NCI-H1105 treated with DMSO at 0.1 percent for 48 hours (cell line): ENCODE results near the gene MLC1.

Experiments
- DNase-seq: peaks from one replicate; lab custom pipeline; 2025; lab: John Stamatoyannopoulos, UW

Gene MLC1

GRCh38 chr22:50058061-50058905 is 26.9 kb downstream of the MLC1 start, which contains the start of gene TTLL8:
TTLL8 (minus strand) TSS chr22:50058298.
- no peak for DNase-seq

- DNase-seq = no peak
These were observed 27.8 kb downstream of the MLC1 start for GRCh38 chr22:50057278-50058060.

GRCh38 chr22:50056214-50056972 is 28.8 kb downstream of the MLC1 start:
- no peak for DNase-seq

- DNase-seq = no peak
These were observed 31.4 kb downstream of the MLC1 start for GRCh38 chr22:50053861-50054260.

- no peak for DNase-seq
These were observed 33.3 kb downstream of the MLC1 start for GRCh38 chr22:50051930-50052329.

- no peak for DNase-seq
These were observed 35.7 kb downstream of the MLC1 start for GRCh38 chr22:50049299-50050195.

- DNase-seq = no peak
These were observed 36.4 kb downstream of the MLC1 start for GRCh38 chr22:50048836-50049235.

- DNase-seq = no peak
These were observed 37.0 kb downstream of the MLC1 start for GRCh38 chr22:50048061-50048765.

- no peak for DNase-seq
These were observed 37.9 kb downstream of the MLC1 start for GRCh38 chr22:50047346-50047745.

GRCh38 chr22:50046481-50047245 is 38.6 kb downstream of the MLC1 start:
- DNase-seq = no peak

- no peak for DNase-seq
These were observed 39.2 kb downstream of the MLC1 start for GRCh38 chr22:50046019-50046415.

- DNase-seq = no peak
These were observed 39.8 kb downstream of the MLC1 start for GRCh38 chr22:50045211-50046018.

- no peak for DNase-seq
These were observed 40.6 kb downstream of the MLC1 start for GRCh38 chr22:50044485-50045118.

- DNase-seq = no peak
These were observed 43.7 kb downstream of the MLC1 start for GRCh38 chr22:50041361-50042065.

GRCh38 chr22:50040717-50041116 is 44.5 kb downstream of the MLC1 start:
- no peak for DNase-seq

GRCh38 chr22:50039669-50040443 is 45.4 kb downstream of the MLC1 start:
- DNase-seq = no peak
